Measurements from ENCODE around the gene CALHM6.

Gene CALHM6

GRCh38 chr6:116445102-116445501 lies 16.1 kb upstream of the CALHM6 start:
- H3K27ac ChIP-seq (ENCODE audit: low read depth, low read length), result no peak overlapping the region
- no peak overlapping the region for H3K9ac ChIP-seq (ENCODE audit: low read length)
- no peaks in the 10 kb centered on the region for H3K36me3 ChIP-seq (ENCODE audit: control insufficient read depth, insufficient read depth, low read length)
- no peak for DNase-seq
- H4K8ac ChIP-seq (ENCODE audit: low read depth, low read length), result no peak overlapping the region
- no peaks in the 10 kb centered on the region for H3K79me1 ChIP-seq (ENCODE audit: low read length)
- H3K23ac ChIP-seq (ENCODE audit: low read length), result no peak overlapping the region
- no peak overlapping the region for H2BK5ac ChIP-seq (ENCODE audit: low read length)
- no peaks in the 10 kb centered on the region for H3K79me2 ChIP-seq (ENCODE audit: control insufficient read depth, insufficient read depth, low read length)
- no peak overlapping the region for H4K5ac ChIP-seq (ENCODE audit: low read length)
- no CpG with 5 or more reads among the region's 5 CpGs for WGBS (ENCODE audit: extremely low coverage, insufficient coverage, low lambda C conversion rate)
- no peak overlapping the region for H2AK5ac ChIP-seq (ENCODE audit: low read length)
- H3K4me2 ChIP-seq (ENCODE audit: low read length), result no peak overlapping the region
- H3K56ac ChIP-seq (ENCODE audit: low read length), result no peak overlapping the region
- no peak overlapping the region for H3K18ac ChIP-seq (ENCODE audit: low read length)
- H3K4ac ChIP-seq (ENCODE audit: low read depth, low read length), result no peak overlapping the region
- no peak overlapping the region for H2BK15ac ChIP-seq (replicated peaks; ENCODE audit: low read depth)
- H3K4me3 ChIP-seq (ENCODE audit: low read length), result no peak overlapping the region
- H3K4me1 ChIP-seq (ENCODE audit: control insufficient read depth, low read depth, low read length), result no peaks in the 10 kb centered on the region
- no peaks in the 10 kb centered on the region for H3K27me3 ChIP-seq (ENCODE audit: insufficient read depth, low read length, poor library complexity)
- no peak overlapping the region for H2BK120ac ChIP-seq (ENCODE audit: low read depth, low read length)

DNA sequence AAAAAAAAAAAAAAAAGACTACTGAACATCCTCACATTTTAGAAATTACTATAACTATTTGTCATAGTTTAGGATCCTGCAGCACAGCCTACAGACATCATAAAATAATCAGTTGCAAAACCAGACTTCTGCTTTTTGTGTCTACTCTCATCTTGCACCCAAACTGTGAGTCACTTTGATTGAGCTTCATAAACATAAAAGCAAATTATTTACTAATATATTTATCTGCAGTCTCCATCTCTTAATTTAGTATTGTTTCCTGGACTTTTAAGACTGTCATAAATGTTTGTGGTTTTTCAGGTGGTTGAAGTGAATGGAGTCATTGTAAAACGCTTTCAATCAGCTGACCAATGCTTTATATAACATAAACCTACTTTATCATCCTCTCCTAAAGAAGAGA lies 14.8 kb upstream of the CALHM6 start:
- Histone ChIP-seq H2BK15ac (replicated peaks; ENCODE audit: low read depth) (no peak overlapping the region), H3K56ac (ENCODE audit: low read length) (no peak overlapping the region), H2AK5ac (ENCODE audit: low read length) (no peak overlapping the region), H3K18ac (ENCODE audit: low read length) (no peak overlapping the region), H3K4me1 (ENCODE audit: control insufficient read depth, low read depth, low read length) (no peaks in the 10 kb centered on the region), H3K4ac (ENCODE audit: low read depth, low read length) (no peak overlapping the region), H3K27ac (ENCODE audit: low read depth, low read length) (no peak overlapping the region), H3K23ac (ENCODE audit: low read length) (no peak overlapping the region), H4K5ac (ENCODE audit: low read length) (no peak overlapping the region), H3K79me2 (ENCODE audit: control insufficient read depth, insufficient read depth, low read length) (no peaks in the 10 kb centered on the region), H2BK120ac (ENCODE audit: low read depth, low read length) (no peak overlapping the region), H3K36me3 (ENCODE audit: control insufficient read depth, insufficient read depth, low read length) (no peaks in the 10 kb centered on the region), H2BK5ac (ENCODE audit: low read length) (no peak overlapping the region), H3K4me3 (ENCODE audit: low read length) (no peak overlapping the region), H3K79me1 (ENCODE audit: low read length) (no peaks in the 10 kb centered on the region), H3K9ac (ENCODE audit: low read length) (no peak overlapping the region), H4K8ac (ENCODE audit: low read depth, low read length) (no peak overlapping the region), H3K27me3 (ENCODE audit: insufficient read depth, low read length, poor library complexity) (no peaks in the 10 kb centered on the region), H3K4me2 (ENCODE audit: low read length) (no peak overlapping the region)
- WGBS (ENCODE audit: extremely low coverage, insufficient coverage, low lambda C conversion rate), result no CpG with 5 or more reads among the region's 1 CpG
- no peak for DNase-seq

- Histone ChIP-seq H3K4me2 (ENCODE audit: low read length) (no peak overlapping the region), H3K9ac (ENCODE audit: low read length) (no peak overlapping the region), H4K8ac (ENCODE audit: low read depth, low read length) (no peak overlapping the region), H3K4me1 (ENCODE audit: control insufficient read depth, low read depth, low read length) (no peaks in the 10 kb centered on the region), H2BK5ac (ENCODE audit: low read length) (no peak overlapping the region), H2BK15ac (replicated peaks; ENCODE audit: low read depth) (no peak overlapping the region), H3K79me1 (ENCODE audit: low read length) (no peaks in the 10 kb centered on the region), H3K4me3 (ENCODE audit: low read length) (no peak overlapping the region), H3K79me2 (ENCODE audit: control insufficient read depth, insufficient read depth, low read length) (no peaks in the 10 kb centered on the region), H3K4ac (ENCODE audit: low read depth, low read length) (no peak overlapping the region), H4K5ac (ENCODE audit: low read length) (no peak overlapping the region), H2BK120ac (ENCODE audit: low read depth, low read length) (no peak overlapping the region), H3K18ac (ENCODE audit: low read length) (no peak overlapping the region), H3K36me3 (ENCODE audit: control insufficient read depth, insufficient read depth, low read length) (no peaks in the 10 kb centered on the region), H2AK5ac (ENCODE audit: low read length) (no peak overlapping the region), H3K27me3 (ENCODE audit: insufficient read depth, low read length, poor library complexity) (no peaks in the 10 kb centered on the region), H3K27ac (ENCODE audit: low read depth, low read length) (no peak overlapping the region), H3K56ac (ENCODE audit: low read length) (no peak overlapping the region), H3K23ac (ENCODE audit: low read length) (no peak overlapping the region)
- WGBS (ENCODE audit: extremely low coverage, insufficient coverage, low lambda C conversion rate), result no CpG with 5 or more reads among the region's 3 CpGs
- no peak for DNase-seq
These were observed 14.1 kb upstream of the CALHM6 start for GRCh38 chr6:116447052-116447451.

- H3K79me1 ChIP-seq (ENCODE audit: low read length), result no peaks in the 10 kb centered on the region
- no peak overlapping the region for H3K4ac ChIP-seq (ENCODE audit: low read depth, low read length)
- no peak overlapping the region for H2BK5ac ChIP-seq (ENCODE audit: low read length)
- H3K56ac ChIP-seq (ENCODE audit: low read length), result no peak overlapping the region
- H3K27ac ChIP-seq (ENCODE audit: low read depth, low read length), result no peak overlapping the region
- no peaks in the 10 kb centered on the region for H3K27me3 ChIP-seq (ENCODE audit: insufficient read depth, low read length, poor library complexity)
- H3K79me2 ChIP-seq (ENCODE audit: control insufficient read depth, insufficient read depth, low read length), result no peaks in the 10 kb centered on the region
- no peak overlapping the region for H4K8ac ChIP-seq (ENCODE audit: low read depth, low read length)
- no peak overlapping the region for H3K18ac ChIP-seq (ENCODE audit: low read length)
- no peak overlapping the region for H4K5ac ChIP-seq (ENCODE audit: low read length)
- no peak overlapping the region for H3K23ac ChIP-seq (ENCODE audit: low read length)
- no peaks in the 10 kb centered on the region for H3K36me3 ChIP-seq (ENCODE audit: control insufficient read depth, insufficient read depth, low read length)
- H2BK120ac ChIP-seq (ENCODE audit: low read depth, low read length), result no peak overlapping the region
- DNase-seq, result no peak
- no peak overlapping the region for H2BK15ac ChIP-seq (replicated peaks; ENCODE audit: low read depth)
- no CpG with 5 or more reads among the region's 2 CpGs for whole genome bisulfite sequencing (ENCODE audit: extremely low coverage, insufficient coverage, low lambda C conversion rate)
- no peak overlapping the region for H3K9ac ChIP-seq (ENCODE audit: low read length)
- H2AK5ac ChIP-seq (ENCODE audit: low read length), result no peak overlapping the region
- no peak overlapping the region for H3K4me2 ChIP-seq (ENCODE audit: low read length)
- no peaks in the 10 kb centered on the region for H3K4me1 ChIP-seq (ENCODE audit: control insufficient read depth, low read depth, low read length)
- H3K4me3 ChIP-seq (ENCODE audit: low read length), result no peak overlapping the region
These were observed 13.6 kb upstream of the CALHM6 start for GRCh38 chr6:116447496-116448011.

DNA sequence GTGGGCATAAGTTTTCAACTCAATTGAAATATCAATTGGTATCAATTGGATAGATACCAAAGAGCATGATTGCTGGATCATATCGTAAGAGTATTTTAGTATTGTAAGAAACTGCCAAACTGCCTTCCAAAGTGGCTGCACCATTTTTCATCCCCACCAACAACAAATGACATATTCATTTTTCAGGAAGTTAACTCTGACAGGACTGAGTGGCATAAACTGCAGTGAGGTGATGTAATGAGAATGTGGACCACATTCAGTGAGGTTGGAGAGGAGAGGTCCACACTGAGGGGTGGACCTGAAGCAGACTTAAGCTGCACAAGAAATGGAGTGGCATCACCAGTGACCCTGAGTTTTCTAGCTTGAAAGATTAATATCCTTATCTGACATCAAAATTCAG lies 11.6 kb upstream of the CALHM6 start:
- Histone ChIP-seq H4K8ac (ENCODE audit: low read depth, low read length) (no peak overlapping the region), H2BK5ac (ENCODE audit: low read length) (no peak overlapping the region), H3K18ac (ENCODE audit: low read length) (no peak overlapping the region), H2BK120ac (ENCODE audit: low read depth, low read length) (no peak overlapping the region), H3K4me2 (ENCODE audit: low read length) (no peak overlapping the region), H3K36me3 (ENCODE audit: control insufficient read depth, insufficient read depth, low read length) (no peaks in the 10 kb centered on the region), H3K23ac (ENCODE audit: low read length) (no peak overlapping the region), H3K4ac (ENCODE audit: low read depth, low read length) (no peak overlapping the region), H3K9ac (ENCODE audit: low read length) (no peak overlapping the region), H3K79me1 (ENCODE audit: low read length) (no peaks in the 10 kb centered on the region), H2AK5ac (ENCODE audit: low read length) (no peak overlapping the region), H3K4me1 (ENCODE audit: control insufficient read depth, low read depth, low read length) (no peaks in the 10 kb centered on the region), H3K27me3 (ENCODE audit: insufficient read depth, low read length, poor library complexity) (no peaks in the 10 kb centered on the region), H2BK15ac (replicated peaks; ENCODE audit: low read depth) (no peak overlapping the region), H3K4me3 (ENCODE audit: low read length) (no peak overlapping the region), H4K5ac (ENCODE audit: low read length) (no peak overlapping the region), H3K27ac (ENCODE audit: low read depth, low read length) (no peak overlapping the region), H3K79me2 (ENCODE audit: control insufficient read depth, insufficient read depth, low read length) (no peaks in the 10 kb centered on the region), H3K56ac (ENCODE audit: low read length) (no peak overlapping the region)
- DNase-seq, result no peak
- no CpG with 5 or more reads among the region's 1 CpG for WGBS (ENCODE audit: extremely low coverage, insufficient coverage, low lambda C conversion rate)

- Histone ChIP-seq H4K8ac (ENCODE audit: low read depth, low read length) (no peak overlapping the region), H3K4me1 (ENCODE audit: control insufficient read depth, low read depth, low read length) (no peaks in the 10 kb centered on the region)
- no CpG with 5 or more reads among the region's 1 CpG for WGBS (ENCODE audit: extremely low coverage, insufficient coverage, low lambda C conversion rate)
These were observed 10.9 kb upstream of the CALHM6 start for GRCh38 chr6:116450185-116450710.

More at GRCh38 chr6:116450185-116450710, 10.9 kb upstream of the CALHM6 start:
- no peak overlapping the region for H3K4me2 ChIP-seq (ENCODE audit: low read length)
- H3K36me3 ChIP-seq (ENCODE audit: control insufficient read depth, insufficient read depth, low read length), result no peaks in the 10 kb centered on the region
- H3K9ac ChIP-seq (ENCODE audit: low read length), result no peak overlapping the region
- no peak overlapping the region for H2BK5ac ChIP-seq (ENCODE audit: low read length)
- H3K79me2 ChIP-seq (ENCODE audit: control insufficient read depth, insufficient read depth, low read length), result no peaks in the 10 kb centered on the region
- no peak overlapping the region for H3K23ac ChIP-seq (ENCODE audit: low read length)
- no peak overlapping the region for H4K5ac ChIP-seq (ENCODE audit: low read length)
- no peak for DNase-seq
- no peak overlapping the region for H3K27ac ChIP-seq (ENCODE audit: low read depth, low read length)
- H2AK5ac ChIP-seq (ENCODE audit: low read length), result no peak overlapping the region
- no peak overlapping the region for H2BK15ac ChIP-seq (replicated peaks; ENCODE audit: low read depth)
- H3K4me3 ChIP-seq (ENCODE audit: low read length), result no peak overlapping the region
- no peak overlapping the region for H3K4ac ChIP-seq (ENCODE audit: low read depth, low read length)
- no peaks in the 10 kb centered on the region for H3K79me1 ChIP-seq (ENCODE audit: low read length)
- H3K18ac ChIP-seq (ENCODE audit: low read length), result no peak overlapping the region
- H3K27me3 ChIP-seq (ENCODE audit: insufficient read depth, low read length, poor library complexity), result no peaks in the 10 kb centered on the region
- H3K56ac ChIP-seq (ENCODE audit: low read length), result no peak overlapping the region
- no peak overlapping the region for H2BK120ac ChIP-seq (ENCODE audit: low read depth, low read length)

Measured in mesendoderm (in vitro differentiated cells).